Measurements from ENCODE around the gene FBP2. TPM values are rescaled to one million over a fixed set of nuclear protein-coding genes. Genes with fewer than 3 reads are reported as not detected.

Gene FBP2
- total and polyA plus RNA-seq, 2 of the 4 experiments (the other 2 are of a cell fraction) = not detected

DNA sequence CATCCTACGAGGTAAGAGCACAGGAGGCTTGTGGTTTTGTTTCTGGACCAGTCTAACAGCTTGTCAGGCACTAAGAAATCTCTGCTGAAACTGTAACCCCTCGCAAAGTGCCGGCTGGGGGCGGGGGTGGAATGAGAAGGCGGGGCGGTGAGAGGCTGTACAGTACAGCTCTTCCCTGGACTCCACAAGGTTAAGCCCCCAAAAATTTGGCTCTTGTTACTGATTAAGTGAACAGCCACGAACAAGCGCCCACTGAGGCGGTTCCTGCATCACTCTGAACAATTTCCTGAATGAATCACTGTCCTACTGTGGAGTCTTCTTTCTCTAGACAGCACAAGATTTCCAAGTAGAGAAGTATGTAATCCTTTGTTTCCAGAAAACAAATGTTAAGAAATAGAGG, 6.8 kb downstream of the FBP2 start:
- Histone ChIP-seq H3K27ac (ENCODE audit: insufficient read depth, low read length) (no peak overlapping the region), H3K79me1 (ENCODE audit: low read depth in 1 of 2, low read length in 2 of 2) (no peaks in the 10 kb centered on the region), H2BK20ac (ENCODE audit: low read depth, low read length) (no peak overlapping the region), H3K23ac (ENCODE audit: low read depth, low read length) (no peak overlapping the region), H3K4me1 (ENCODE audit: control insufficient read depth, insufficient read depth, low read length) (no peaks in the 10 kb centered on the region), H4K5ac (ENCODE audit: low read depth, low read length) (no peak overlapping the region), H3K27me3 (ENCODE audit: control insufficient read depth, insufficient read depth, low read length) (peaks cover 3% of the 10 kb centered on the region; the same call in 1 of the 2 replicates), H2BK120ac (ENCODE audit: low read depth, low read length) (no peak overlapping the region), H3K9ac (ENCODE audit: low read depth, low read length) (no peak overlapping the region), H3K18ac (ENCODE audit: low read depth, low read length) (no peak overlapping the region), H3K4ac (ENCODE audit: low read depth, low read length) (no peak overlapping the region), H4K20me1 (ENCODE audit: insufficient read depth, low read length) (no peaks in the 10 kb centered on the region), H3K9me3 (ENCODE audit: control insufficient read depth, insufficient read depth, low read length) (no peaks in the 10 kb centered on the region), H3K4me3 (ENCODE audit: insufficient read depth, low read depth, low read length) (no peak overlapping the region), H4K91ac (ENCODE audit: insufficient read depth, low read depth, low read length) (no peak overlapping the region), H3K56ac (ENCODE audit: extremely low read depth, insufficient read depth, low read length) (no peak overlapping the region), H2BK15ac (ENCODE audit: low read depth, low read length) (no peak overlapping the region), H2AK5ac (ENCODE audit: low read depth, low read length) (no peak overlapping the region), H3K9me1 (ENCODE audit: insufficient read depth, low read length) (no peaks in the 10 kb centered on the region), H2AFZ (replicated peaks; ENCODE audit: low read length, poor library complexity) (peak overlapping the region; percentile 38), H3K14ac (replicated peaks; ENCODE audit: low read depth, low read length) (no peak overlapping the region), H3K4me2 (ENCODE audit: low read depth, low read length) (no peak overlapping the region), H3K36me3 (ENCODE audit: control insufficient read depth, insufficient read depth, low read length) (no peaks in the 10 kb centered on the region), H2BK5ac (ENCODE audit: low read depth, low read length, poor library complexity, severe bottlenecking) (no peak overlapping the region), H4K8ac (ENCODE audit: low read depth in 2 of 2, low read length in 2 of 2) (no peak overlapping the region), H2AK9ac (replicated peaks; ENCODE audit: low read depth, low read length, poor library complexity) (no peak overlapping the region)
- no TSS peak for BruUV-seq (replicated peaks)
- no CpG with 5 or more reads among the region's 9 CpGs for WGBS, 2 experiments (ENCODE audit: extremely low coverage in 2 of 2, insufficient read length in 1 of 2)
- ChIA-PET CTCF (no interaction called here), POLR2A (ENCODE audit: unreplicated experiment) (no interaction called here)
- DNase-seq (peak; percentile 36), ATAC-seq (ENCODE audit: low read depth) (peak; percentile 32)
- in situ Hi-C loops (cut with MboI; ENCODE audit: low sequenced_read_pairs) (no loop called here), intact Hi-C loops (cut with micrococcal nuclease) (no loop called here), dilution Hi-C loops (cut with HindIII; ENCODE audit: low sequenced_read_pairs, unreplicated experiment) (no loop called here)
- TF ChIP-seq USF2 (IDR thresholded peaks at IDR 0.05; ENCODE audit: low read depth, low read length) (no peak), CEBPB (IDR thresholded peaks at IDR 0.05; ENCODE audit: low read depth, low read length) (no peak), RAD21 (IDR thresholded peaks at IDR 0.05; ENCODE audit: low read length) (no peak), MXI1 (IDR thresholded peaks at IDR 0.05; ENCODE audit: borderline replicate concordance, low read depth, low read length) (no peak), MAZ (IDR thresholded peaks at IDR 0.05; ENCODE audit: borderline replicate concordance, low read depth, low read length) (no peak), BHLHE40 (IDR thresholded peaks at IDR 0.05; ENCODE audit: low read depth, low read length) (no peak), RCOR1 (IDR thresholded peaks at IDR 0.05; ENCODE audit: insufficient replicate concordance, low read length) (no peak), NFE2L2 (IDR thresholded peaks at IDR 0.05; ENCODE audit: low read depth, low read length) (no peak), MAFK (IDR thresholded peaks at IDR 0.05; ENCODE audit: low read depth, low read length) (no peak), CHD1 (IDR thresholded peaks at IDR 0.05; ENCODE audit: low read depth, low read length) (no peak), POLR2A (IDR thresholded peaks at IDR 0.05; ENCODE audit: low read depth, low read length) (no peak), SMC3 (IDR thresholded peaks at IDR 0.05; ENCODE audit: low read depth, low read length) (no peak), FOS (IDR thresholded peaks at IDR 0.05; ENCODE audit: low read depth, low read length) (no peak), RFX5 (IDR thresholded peaks at IDR 0.05; ENCODE audit: low read depth, low read length) (no peak)
- TF ChIP-seq, protein P1, sequence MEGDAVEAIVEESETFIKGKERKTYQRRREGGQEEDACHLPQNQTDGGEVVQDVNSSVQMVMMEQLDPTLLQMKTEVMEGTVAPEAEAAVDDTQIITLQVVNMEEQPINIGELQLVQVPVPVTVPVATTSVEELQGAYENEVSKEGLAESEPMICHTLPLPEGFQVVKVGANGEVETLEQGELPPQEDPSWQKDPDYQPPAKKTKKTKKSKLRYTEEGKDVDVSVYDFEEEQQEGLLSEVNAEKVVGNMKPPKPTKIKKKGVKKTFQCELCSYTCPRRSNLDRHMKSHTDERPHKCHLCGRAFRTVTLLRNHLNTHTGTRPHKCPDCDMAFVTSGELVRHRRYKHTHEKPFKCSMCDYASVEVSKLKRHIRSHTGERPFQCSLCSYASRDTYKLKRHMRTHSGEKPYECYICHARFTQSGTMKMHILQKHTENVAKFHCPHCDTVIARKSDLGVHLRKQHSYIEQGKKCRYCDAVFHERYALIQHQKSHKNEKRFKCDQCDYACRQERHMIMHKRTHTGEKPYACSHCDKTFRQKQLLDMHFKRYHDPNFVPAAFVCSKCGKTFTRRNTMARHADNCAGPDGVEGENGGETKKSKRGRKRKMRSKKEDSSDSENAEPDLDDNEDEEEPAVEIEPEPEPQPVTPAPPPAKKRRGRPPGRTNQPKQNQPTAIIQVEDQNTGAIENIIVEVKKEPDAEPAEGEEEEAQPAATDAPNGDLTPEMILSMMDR (conservative IDR thresholded peaks at IDR 0.05; ENCODE audit: low read depth, low read length) = no peak
- TF ChIP-seq, protein P2, sequence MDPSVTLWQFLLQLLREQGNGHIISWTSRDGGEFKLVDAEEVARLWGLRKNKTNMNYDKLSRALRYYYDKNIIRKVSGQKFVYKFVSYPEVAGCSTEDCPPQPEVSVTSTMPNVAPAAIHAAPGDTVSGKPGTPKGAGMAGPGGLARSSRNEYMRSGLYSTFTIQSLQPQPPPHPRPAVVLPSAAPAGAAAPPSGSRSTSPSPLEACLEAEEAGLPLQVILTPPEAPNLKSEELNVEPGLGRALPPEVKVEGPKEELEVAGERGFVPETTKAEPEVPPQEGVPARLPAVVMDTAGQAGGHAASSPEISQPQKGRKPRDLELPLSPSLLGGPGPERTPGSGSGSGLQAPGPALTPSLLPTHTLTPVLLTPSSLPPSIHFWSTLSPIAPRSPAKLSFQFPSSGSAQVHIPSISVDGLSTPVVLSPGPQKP (IDR thresholded peaks at IDR 0.05; ENCODE audit: borderline replicate concordance, low read depth, low read length) = no peak

Measured in IMR-90 (cell line).